IMR-90 (cell line): ENCODE results near the gene ZNF714. TPM values are rescaled to one million over a fixed set of nuclear protein-coding genes. Genes with fewer than 3 reads are reported as not detected.

Experiments used
- ATAC-seq: fragments of 200-7000 bp; cut with Tn5 transposase; 2 replicates; pipeline ENCODE4 v1.9.1; 2020; ENCODE audit warnings: low read depth, mild to moderate bottlenecking, moderate library complexity
- BruUV-seq: library from RNA; stranded (reverse); fragments of 400-500 nt; replicated peaks from 2 replicates; lab custom pipeline; 2021; lab: Mats Ljungman, UMichigan
- CTCF ChIA-PET: fragments of 300-600 bp; formaldehyde crosslinking; extraction: SDS; loops from one replicate; lab custom pipeline; 2021; ENCODE audit warnings: antibody characterized with exemption; lab: Yijun Ruan, JAX
- POLR2A ChIA-PET: fragments of 300-600 bp; sonication (Branson Sonifier 250); formaldehyde crosslinking; loops from one replicate; lab custom pipeline; 2022; ENCODE audit warnings: antibody characterized with exemption; ENCODE audit not compliant: unreplicated experiment; lab: Charles Lee
- DNase-seq: peaks from one replicate; pipeline ENCODE4 v3.0.0; 2013
- H2AFZ ChIP-seq: replicated peaks from 2 replicates; pipeline ENCODE3; 2013; ENCODE audit warnings: low read length, mild to moderate bottlenecking; ENCODE audit not compliant: poor library complexity
- H2AK5ac ChIP-seq: 2 replicates; pipeline ENCODE4 v1.6.1; 2013; ENCODE audit warnings: low read depth, low read length, inconsistent platforms
- H2AK9ac ChIP-seq: replicated peaks from 2 replicates; pipeline ENCODE3; 2013; ENCODE audit warnings: mild to moderate bottlenecking, low read depth, low read length, moderate library complexity; ENCODE audit not compliant: poor library complexity
- H2BK120ac ChIP-seq: 2 replicates; pipeline ENCODE4 v1.6.1; 2013; ENCODE audit warnings: low read depth, low read length, inconsistent platforms
- H2BK15ac ChIP-seq: 3 replicates; pipeline ENCODE4 v1.6.1; 2013; ENCODE audit warnings: low read depth, low read length, inconsistent platforms
- H2BK20ac ChIP-seq: 2 replicates; pipeline ENCODE4 v1.6.1; 2013; ENCODE audit warnings: low read depth, mild to moderate bottlenecking, inconsistent platforms, low read length, moderate library complexity
- H2BK5ac ChIP-seq: 2 replicates; pipeline ENCODE4 v1.6.1; 2013; ENCODE audit warnings: mild to moderate bottlenecking, low read depth, low read length, inconsistent platforms; ENCODE audit not compliant: poor library complexity, severe bottlenecking
- H3K14ac ChIP-seq: replicated peaks from 2 replicates; pipeline ENCODE4 v1.6.1; 2013; ENCODE audit warnings: low read depth, low read length, inconsistent platforms
- H3K18ac ChIP-seq: 2 replicates; pipeline ENCODE4 v1.6.1; 2013; ENCODE audit warnings: low read depth, low read length, control low read depth
- H3K23ac ChIP-seq: 2 replicates; pipeline ENCODE4 v1.6.1; 2013; ENCODE audit warnings: low read depth, low read length, inconsistent platforms
- H3K27ac ChIP-seq: 2 replicates; pipeline ENCODE4 v1.5.1; 2013; ENCODE audit warnings: mild to moderate bottlenecking, control low read depth, low read length; ENCODE audit not compliant: insufficient read depth
- H3K27me3 ChIP-seq: 2 replicates; pipeline ENCODE4 v1.6.1; 2013; ENCODE audit warnings: low read length; ENCODE audit not compliant: control insufficient read depth, insufficient read depth
- H3K36me3 ChIP-seq: 2 replicates; pipeline ENCODE4 v1.6.1; 2013; ENCODE audit warnings: low read length, mixed read lengths; ENCODE audit not compliant: control insufficient read depth, insufficient read depth
- H3K4ac ChIP-seq: 2 replicates; pipeline ENCODE4 v1.6.1; 2013; ENCODE audit warnings: low read depth, low read length, inconsistent platforms
- H3K4me1 ChIP-seq: 2 replicates; pipeline ENCODE4 v1.6.1; 2013; ENCODE audit warnings: low read length, mixed read lengths; ENCODE audit not compliant: control insufficient read depth, insufficient read depth
- H3K4me2 ChIP-seq: 2 replicates; pipeline ENCODE4 v1.6.1; 2013; ENCODE audit warnings: low read depth, mild to moderate bottlenecking, control low read depth, low read length, moderate library complexity
- H3K4me3 ChIP-seq: 2 replicates; pipeline ENCODE4 v1.5.1; 2013; ENCODE audit warnings: low read depth, mild to moderate bottlenecking, control low read depth, low read length, moderate library complexity; ENCODE audit not compliant: insufficient read depth
- H3K56ac ChIP-seq: 2 replicates; pipeline ENCODE4 v1.6.1; 2013; ENCODE audit warnings: low read length, inconsistent platforms; ENCODE audit not compliant: insufficient read depth; ENCODE audit errors: extremely low read depth
- H3K79me1 ChIP-seq, 2 experiments: 2 replicates each; pipeline ENCODE4 v1.6.1; 2013; ENCODE audit warnings: low read length in 2 of 2, inconsistent platforms in 1 of 2, low read depth in 1 of 2
- H3K9ac ChIP-seq: 2 replicates; pipeline ENCODE4 v1.6.1; 2013; ENCODE audit warnings: low read depth, low read length, control low read depth
- H3K9me1 ChIP-seq: 2 replicates; pipeline ENCODE4 v1.6.1; 2013; ENCODE audit warnings: low read length, inconsistent platforms; ENCODE audit not compliant: insufficient read depth
- H3K9me3 ChIP-seq: 2 replicates; pipeline ENCODE4 v1.6.1; 2013; ENCODE audit warnings: low read length; ENCODE audit not compliant: control insufficient read depth, insufficient read depth
- H4K20me1 ChIP-seq: 2 replicates; pipeline ENCODE4 v1.6.1; 2013; ENCODE audit warnings: low read length, inconsistent platforms; ENCODE audit not compliant: insufficient read depth
- H4K5ac ChIP-seq: 2 replicates; pipeline ENCODE4 v1.6.1; 2013; ENCODE audit warnings: mild to moderate bottlenecking, low read depth, low read length, control low read depth
- H4K8ac ChIP-seq, 2 experiments: 2 replicates each; pipeline ENCODE4 v1.6.1; 2013; ENCODE audit warnings: low read depth in 2 of 2, low read length in 2 of 2, control low read depth in 1 of 2, inconsistent platforms in 1 of 2
- H4K91ac ChIP-seq: 2 replicates; pipeline ENCODE4 v1.6.1; 2013; ENCODE audit warnings: low read depth, low read length, inconsistent platforms; ENCODE audit not compliant: insufficient read depth
- BHLHE40 ChIP-seq: fragments of 150-350 bp; IDR thresholded peaks from 2 replicates; pipeline ENCODE4 v1.6.1; 2016; ENCODE audit warnings: mild to moderate bottlenecking, low read depth, low read length
- CEBPB ChIP-seq: IDR thresholded peaks from 2 replicates; pipeline ENCODE4 v1.6.1; 2012; ENCODE audit warnings: low read depth, low read length, improper control_type of control experiment
- CHD1 ChIP-seq: IDR thresholded peaks from 2 replicates; pipeline ENCODE4 v1.6.1; 2012; ENCODE audit warnings: low read depth, low read length, improper control_type of control experiment
- CTCF ChIP-seq: conservative IDR thresholded peaks from 2 replicates; pipeline ENCODE4 v1.5.1; 2012; ENCODE audit warnings: mild to moderate bottlenecking, low read depth, low read length, improper control_type of control experiment
- ELK1 ChIP-seq: fragments of 150-350 bp; IDR thresholded peaks from 2 replicates; pipeline ENCODE4 v1.6.1; 2016; ENCODE audit warnings: low read depth, mild to moderate bottlenecking, low read length, moderate library complexity, borderline replicate concordance
- FOS ChIP-seq: fragments of 150-350 bp; IDR thresholded peaks from 2 replicates; pipeline ENCODE4 v1.6.1; 2016; ENCODE audit warnings: low read depth, low read length
- MAFK ChIP-seq: IDR thresholded peaks from 2 replicates; pipeline ENCODE4 v1.6.1; 2012; ENCODE audit warnings: low read depth, low read length, improper control_type of control experiment
- MAZ ChIP-seq: IDR thresholded peaks from 2 replicates; pipeline ENCODE4 v1.6.1; 2012; ENCODE audit warnings: low read depth, mild to moderate bottlenecking, low read length, improper control_type of control experiment, moderate library complexity, borderline replicate concordance
- MXI1 ChIP-seq: IDR thresholded peaks from 2 replicates; pipeline ENCODE4 v1.6.1; 2012; ENCODE audit warnings: low read depth, mild to moderate bottlenecking, low read length, moderate library complexity, borderline replicate concordance
- NFE2L2 ChIP-seq: fragments of 150-350 bp; IDR thresholded peaks from 2 replicates; pipeline ENCODE4 v1.6.1; 2016; ENCODE audit warnings: low read depth, mild to moderate bottlenecking, low read length
- POLR2A ChIP-seq: IDR thresholded peaks from 2 replicates; pipeline ENCODE4 v1.6.1; 2012; ENCODE audit warnings: mild to moderate bottlenecking, low read depth, low read length
- RAD21 ChIP-seq: IDR thresholded peaks from 2 replicates; pipeline ENCODE4 v1.6.1; 2012; ENCODE audit warnings: low read length, improper control_type of control experiment
- RCOR1 ChIP-seq: IDR thresholded peaks from 2 replicates; pipeline ENCODE4 v1.6.1; 2012; ENCODE audit warnings: mild to moderate bottlenecking, low read length, improper control_type of control experiment; ENCODE audit not compliant: insufficient replicate concordance
- RFX5 ChIP-seq: IDR thresholded peaks from 2 replicates; pipeline ENCODE4 v1.8.0; 2012; ENCODE audit warnings: low read depth, mild to moderate bottlenecking, low read length, moderate library complexity
- SMC3 ChIP-seq: fragments of 150-350 bp; IDR thresholded peaks from 2 replicates; pipeline ENCODE4 v1.6.1; 2016; ENCODE audit warnings: low read depth, mild to moderate bottlenecking, antibody characterized with exemption, low read length, moderate library complexity
- WGBS, 2 experiments: methylation state at CpG; one replicate each; pipeline versions ENCODE4 v1.1.5 to v1.1.7; 2013; ENCODE audit warnings: missing lambda C conversion rate in 2 of 2; ENCODE audit not compliant: insufficient read length in 1 of 2; ENCODE audit errors: extremely low coverage in 2 of 2; 5-methylcytosine and 5-hydroxymethylcytosine counted together
- dilution Hi-C: fragments of 300-500 bp; cut with HindIII; formaldehyde crosslinking; loops from one replicate; pipeline ENCODE4 v1.14.3; 2018; ENCODE audit warnings: low sequenced_read_pairs; ENCODE audit not compliant: unreplicated experiment
- in situ Hi-C: fragments of 300-500 bp; cut with MboI; formaldehyde crosslinking; loops from 3 replicates; pipeline ENCODE4 v1.14.3; 2019; ENCODE audit warnings: low sequenced_read_pairs, inconsistent platforms, mixed read lengths
- intact Hi-C: fragments of 100-400 bp; cut with micrococcal nuclease; formaldehyde crosslinking; loops from 2 replicates; pipeline ENCODE4 v1.10.0; 2022
- polyA plus RNA-seq, 3 experiments: library from polyadenylated mRNA; depleted of rRNA; stranded (reverse); fragments of >200 nt; gene quantifications; 2 replicates each; pipeline ENCODE4 v1.2.3, GENCODE V29; 2012; ENCODE audit warnings: low replicate concordance in 1 of 3
- total RNA-seq: library from RNA; depleted of rRNA; stranded (reverse); fragments of >200 nt; gene quantifications from 2 replicates; pipeline ENCODE4 v1.2.3, GENCODE V29; 2012
- TF ChIP-seq, protein P1 (sequence below): fragments of 150-350 bp; IDR thresholded peaks from 2 replicates; pipeline ENCODE4 v1.6.1; 2017; ENCODE audit warnings: mild to moderate bottlenecking, antibody characterized with exemption, low read length, low read depth

Gene ZNF714
- total and polyA plus RNA-seq, 2 of the 4 experiments (the other 2 are of a cell fraction): 7.2 to 14.3 TPM

GRCh38 chr19:21127001-21127400 lies 45.0 kb downstream of the ZNF714 start:
- H3K27ac ChIP-seq: no peak overlapping the region
- ATAC-seq (no peak), DNase-seq (no peak)
- no peaks in the 10 kb centered on the region for H4K20me1 ChIP-seq
- no peak overlapping the region for H2BK120ac ChIP-seq
- no peak overlapping the region for H3K4me2 ChIP-seq
- ChIA-PET POLR2A (no interaction called here), CTCF (interaction anchor here (0.6 kb wide), 1 partner anchor 29 kb away, joined by 5 read pairs; no protein-coding TSS in a partner anchor)
- H3K9me1 ChIP-seq: no peaks in the 10 kb centered on the region
- BruUV-seq: no TSS peak
- no peak overlapping the region for H3K18ac ChIP-seq
- H4K5ac ChIP-seq: no peak overlapping the region
- TF ChIP-seq RFX5: no peak
- TF ChIP-seq RCOR1: no peak
- TF ChIP-seq CHD1: no peak
- TF ChIP-seq CEBPB: no peak
- no peak for TF ChIP-seq CTCF
- no peak for TF ChIP-seq MAFK
- no peak for TF ChIP-seq BHLHE40
- TF ChIP-seq SMC3: no peak
- no peak for TF ChIP-seq NFE2L2
- TF ChIP-seq, protein P1, sequence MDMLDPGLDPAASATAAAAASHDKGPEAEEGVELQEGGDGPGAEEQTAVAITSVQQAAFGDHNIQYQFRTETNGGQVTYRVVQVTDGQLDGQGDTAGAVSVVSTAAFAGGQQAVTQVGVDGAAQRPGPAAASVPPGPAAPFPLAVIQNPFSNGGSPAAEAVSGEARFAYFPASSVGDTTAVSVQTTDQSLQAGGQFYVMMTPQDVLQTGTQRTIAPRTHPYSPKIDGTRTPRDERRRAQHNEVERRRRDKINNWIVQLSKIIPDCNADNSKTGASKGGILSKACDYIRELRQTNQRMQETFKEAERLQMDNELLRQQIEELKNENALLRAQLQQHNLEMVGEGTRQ: no peak
- no peak for TF ChIP-seq MXI1
- TF ChIP-seq ELK1: no peak
- no peak for TF ChIP-seq RAD21
- no peak for TF ChIP-seq FOS
- TF ChIP-seq MAZ: no peak
- TF ChIP-seq POLR2A: no peak
- dilution Hi-C loops: no loop called here
- in situ Hi-C loops: no loop called here
- WGBS, 2 experiments: no CpG with 5 or more reads among the region's 2 CpGs
- H3K14ac ChIP-seq: no peak overlapping the region
- H3K36me3 ChIP-seq: no peaks in the 10 kb centered on the region
- no peak overlapping the region for H2BK5ac ChIP-seq
- no peak overlapping the region for H3K4me3 ChIP-seq
- no peak overlapping the region for H2AFZ ChIP-seq
- H3K27me3 ChIP-seq: no peaks in the 10 kb centered on the region
- H3K4ac ChIP-seq: no peak overlapping the region
- H2BK15ac ChIP-seq: no peak overlapping the region
- no peak overlapping the region for H4K8ac ChIP-seq
- H2BK20ac ChIP-seq: no peak overlapping the region
- no peak overlapping the region for H3K56ac ChIP-seq
- no peak overlapping the region for H4K91ac ChIP-seq
- no peak overlapping the region for H2AK9ac ChIP-seq
- no peak overlapping the region for H3K23ac ChIP-seq
- no peaks in the 10 kb centered on the region for H3K9me3 ChIP-seq
- H3K9ac ChIP-seq: no peak overlapping the region
- intact Hi-C loops: no loop called here
- no peaks in the 10 kb centered on the region for H3K4me1 ChIP-seq
- no peak overlapping the region for H2AK5ac ChIP-seq
- no peaks in the 10 kb centered on the region for H3K79me1 ChIP-seq
